Fibroblast of mammary gland (primary cell): Measurements from ENCODE around the gene TATDN2.

Source experiments
- DNase-seq: peaks from one replicate; pipeline ENCODE4 v3.0.0-alpha.2; 2010; ENCODE audit warnings: low read depth
- H3K4me3 ChIP-seq: 2 replicates; pipeline ENCODE4 v1.5.1; 2011; ENCODE audit warnings: low read depth, mild to moderate bottlenecking, low read length, moderate library complexity; ENCODE audit not compliant: control insufficient read depth
- CTCF ChIP-seq: conservative IDR thresholded peaks from 2 replicates; pipeline ENCODE4 v1.5.1; 2011; ENCODE audit warnings: low read depth, low read length, inconsistent platforms; ENCODE audit not compliant: control insufficient read depth, insufficient read depth

The TATDN2 gene

GRCh38 chr3:10215578-10216368 lies 32.5 kb upstream of the TATDN2 start:
- no peak overlapping the region for H3K4me3 ChIP-seq
- TF ChIP-seq CTCF = no peak
- DNase-seq = no peak

- TF ChIP-seq CTCF = no peak
- no peak overlapping the region for H3K4me3 ChIP-seq
- DNase-seq = no peak
Observed at GRCh38 chr3:10217359-10217758, 30.9 kb upstream of the TATDN2 start.

- no peak for TF ChIP-seq CTCF
- no peak overlapping the region for H3K4me3 ChIP-seq
- DNase-seq = no peak
Observed at GRCh38 chr3:10219737-10220136, 28.5 kb upstream of the TATDN2 start.

GRCh38 chr3:10223676-10224639 lies 24.3 kb upstream of the TATDN2 start:
- DNase-seq = no peak
- TF ChIP-seq CTCF = no peak
- H3K4me3 ChIP-seq = no peak overlapping the region

- TF ChIP-seq CTCF = peak; percentile 87
- DNase-seq = peak; percentile 75
- no peak overlapping the region for H3K4me3 ChIP-seq
Observed at GRCh38 chr3:10224794-10225665, 23.2 kb upstream of the TATDN2 start.

- H3K4me3 ChIP-seq = no peak overlapping the region
- no peak for TF ChIP-seq CTCF
- no peak for DNase-seq
Observed at GRCh38 chr3:10226293-10226692, 22.0 kb upstream of the TATDN2 start.
